Fibroblast of lung (primary cell): ENCODE data around the gene ARVCF. TPM values are rescaled to one million over a fixed set of nuclear protein-coding genes. Genes with fewer than 3 reads are reported as not detected.

Experiments
- DNase-seq, 2 donors: peaks; one replicate each; pipeline versions ENCODE4 v3.0.0 to v3.0.0-alpha.2; 2010; ENCODE audit warnings: low read depth in 2 of 2
- H2AFZ ChIP-seq: 2 replicates; pipeline ENCODE4 v1.5.1; 2012; ENCODE audit warnings: low read length, control low read depth, inconsistent platforms
- H3K27ac ChIP-seq: 2 replicates; pipeline ENCODE4 v1.5.1; 2011; ENCODE audit warnings: low read length, control low read depth; ENCODE audit not compliant: insufficient read depth
- H3K27me3 ChIP-seq: 2 replicates; pipeline ENCODE4 v1.5.1; 2011; ENCODE audit warnings: mild to moderate bottlenecking, low read length; ENCODE audit not compliant: control insufficient read depth, insufficient read depth
- H3K36me3 ChIP-seq: 2 replicates; pipeline ENCODE4 v1.5.1; 2011; ENCODE audit warnings: low read length; ENCODE audit not compliant: control insufficient read depth, insufficient read depth
- H3K4me1 ChIP-seq: 2 replicates; pipeline ENCODE4 v1.5.1; 2011; ENCODE audit warnings: low read length; ENCODE audit not compliant: control insufficient read depth, insufficient read depth; ENCODE audit errors: extremely low read depth
- H3K4me2 ChIP-seq: 2 replicates; pipeline ENCODE4 v1.5.1; 2011; ENCODE audit warnings: low read length, control low read depth; ENCODE audit not compliant: insufficient read depth; ENCODE audit errors: extremely low read depth
- H3K4me3 ChIP-seq, 4 experiments: fragments of 200-600 bp in 1 of 4; sonication (generic) in 1 of 4; replicated peaks in 1 of 4; 2 replicates each; pipeline ENCODE4 v1.5.1; 2011 to 2016; ENCODE audit warnings: low read length in 4 of 4, low read depth in 3 of 4, mild to moderate bottlenecking in 3 of 4, control low read depth in 2 of 4, inconsistent platforms in 1 of 4, mixed read lengths in 1 of 4; ENCODE audit not compliant: insufficient read depth in 1 of 4; ENCODE audit errors: control extremely low read depth in 1 of 4
- H3K79me2 ChIP-seq: 2 replicates; pipeline ENCODE4 v1.5.1; 2012; ENCODE audit warnings: mild to moderate bottlenecking, low read length, inconsistent platforms; ENCODE audit not compliant: control insufficient read depth, insufficient read depth
- H3K9ac ChIP-seq: 2 replicates; pipeline ENCODE4 v1.5.1; 2011; ENCODE audit warnings: mild to moderate bottlenecking, low read length, control low read depth; ENCODE audit not compliant: insufficient read depth
- H3K9me3 ChIP-seq: 2 replicates; pipeline ENCODE4 v1.5.1; 2012; ENCODE audit warnings: low read depth, low read length; ENCODE audit not compliant: control insufficient read depth, insufficient read depth
- H4K20me1 ChIP-seq: 2 replicates; pipeline ENCODE4 v1.5.1; 2011; ENCODE audit warnings: low read length; ENCODE audit not compliant: control insufficient read depth, insufficient read depth; ENCODE audit errors: extremely low read depth
- CTCF ChIP-seq, 2 donors: IDR thresholded peaks in 1 of 2; conservative IDR thresholded peaks in 1 of 2; 1 replicate in 1 of 2; 2 replicates in 1 of 2; pipeline ENCODE4 v1.5.1; 2011 to 2012; ENCODE audit warnings: low read length in 2 of 2, control low read depth in 1 of 2, inconsistent platforms in 1 of 2, low read depth in 1 of 2, mild to moderate bottlenecking in 1 of 2
- EZH2 ChIP-seq: IDR thresholded peaks from 2 replicates; pipeline ENCODE4 v1.5.1; 2012; ENCODE audit warnings: low read length, control low read depth, mild to moderate bottlenecking; ENCODE audit errors: missing control alignments
- polyA plus RNA-seq, 2 donors: library from polyadenylated mRNA; depleted of rRNA in 1 of 2; stranded (reverse) in 1 of 2; unstranded in 1 of 2; fragments of >200 nt; gene quantifications; 2 replicates each; pipeline ENCODE4 v1.2.1, GENCODE V29; 2011 to 2012; ENCODE audit warnings: missing spikeins in 1 of 2
- total RNA-seq: library from RNA; depleted of rRNA; stranded (reverse); fragments of >200 nt; gene quantifications from 2 replicates; pipeline ENCODE4 v1.2.1, GENCODE V29; 2014

The ARVCF gene
- total and polyA plus RNA-seq, 2 donors (not counting 1 experiment from before 2014, with no cell fraction given) = 2.0 to 15.7 TPM

DNA sequence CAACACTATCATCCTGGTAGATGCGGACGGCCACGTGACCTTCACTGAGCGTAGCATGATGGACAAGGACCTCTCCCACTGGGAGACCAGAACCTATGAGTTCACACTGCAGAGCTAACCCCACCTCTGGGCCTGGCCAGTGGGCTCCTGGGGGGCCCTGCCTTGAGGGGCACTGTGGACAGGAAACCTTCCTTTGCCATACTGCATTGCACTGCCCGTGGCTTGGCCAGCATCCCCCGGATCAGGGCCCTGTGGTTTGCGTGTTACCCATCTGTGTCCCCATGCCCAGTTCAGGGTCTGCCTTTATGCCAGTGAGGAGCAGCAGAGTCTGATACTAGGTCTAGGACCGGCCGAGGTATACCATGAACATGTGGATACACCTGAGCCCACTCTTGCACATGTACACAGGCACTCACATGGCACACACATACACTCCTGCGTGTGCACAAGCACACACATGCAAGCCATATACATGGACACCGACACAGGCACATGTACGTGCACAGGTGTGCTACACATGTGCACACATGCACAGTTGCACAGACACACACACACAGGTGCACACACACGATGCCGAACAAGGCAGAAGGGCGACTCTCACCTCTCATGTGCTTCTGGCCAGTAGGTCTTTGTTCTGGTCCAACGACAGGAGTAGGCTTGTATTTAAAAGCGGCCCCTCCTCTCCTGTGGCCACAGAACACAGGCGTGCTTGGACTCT is 48.1 kb upstream of the ARVCF start:
- Histone ChIP-seq H3K9ac (no peak overlapping the region), H3K9me3 (no peaks in the 10 kb centered on the region), H3K79me2 (no peaks in the 10 kb centered on the region), H3K4me2 (no peak overlapping the region), H3K27ac (no peak overlapping the region), H2AFZ (no peak overlapping the region), H4K20me1 (no peaks in the 10 kb centered on the region), H3K27me3 (no peaks in the 10 kb centered on the region), H3K4me1 (no peaks in the 10 kb centered on the region), H3K4me3 (no peak overlapping the region), H3K36me3 (peaks cover 5% of the 10 kb centered on the region)
- no peak for TF ChIP-seq EZH2
- TF ChIP-seq CTCF (conservative IDR thresholded peaks at IDR 0.05 in 1 of 2, IDR thresholded peaks at IDR 0.05 in 1 of 2; ENCODE audit: low read depth in 1 of 2, low read length in 2 of 2) = no peak
- no peak for DNase-seq

DNA sequence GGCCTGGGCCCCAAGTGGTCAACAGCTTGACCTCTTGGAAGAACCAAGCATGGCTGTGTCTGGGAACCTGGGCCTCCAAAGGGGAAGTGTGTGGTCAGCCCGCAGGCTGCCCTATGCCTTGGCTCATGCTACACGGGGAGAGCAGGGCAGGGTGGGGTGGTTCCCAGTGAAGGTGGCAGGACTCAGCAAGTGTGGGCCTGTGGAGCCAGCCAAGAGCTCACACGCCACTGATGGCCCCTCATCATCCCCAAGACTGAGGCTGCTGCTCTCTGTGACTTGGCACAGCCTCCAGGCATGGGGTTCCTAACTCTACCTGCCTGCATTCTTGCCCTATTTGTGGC is 47.5 kb upstream of the ARVCF start:
- Histone ChIP-seq H3K36me3 (peaks cover 5% of the 10 kb centered on the region), H3K4me2 (no peak overlapping the region), H3K27me3 (no peaks in the 10 kb centered on the region), H4K20me1 (no peaks in the 10 kb centered on the region), H3K9ac (no peak overlapping the region), H3K27ac (no peak overlapping the region), H3K4me3 (no peak overlapping the region), H3K4me1 (no peaks in the 10 kb centered on the region), H3K79me2 (no peaks in the 10 kb centered on the region), H2AFZ (no peak overlapping the region), H3K9me3 (no peaks in the 10 kb centered on the region)
- TF ChIP-seq CTCF (conservative IDR thresholded peaks at IDR 0.05 in 1 of 2, IDR thresholded peaks at IDR 0.05 in 1 of 2; ENCODE audit: low read depth in 1 of 2, low read length in 2 of 2) (no peak), EZH2 (no peak)
- no peak for DNase-seq

GRCh38 chr22:20063271-20064139 is 46.9 kb upstream of the ARVCF start:
- no peak for TF ChIP-seq EZH2
- TF ChIP-seq CTCF (conservative IDR thresholded peaks at IDR 0.05 in 1 of 2, IDR thresholded peaks at IDR 0.05 in 1 of 2; ENCODE audit: low read depth in 1 of 2, low read length in 2 of 2) = no peak
- DNase-seq = no peak
- H3K9ac ChIP-seq = no peak overlapping the region

More at GRCh38 chr22:20063271-20064139, 46.9 kb upstream of the ARVCF start:
- no peaks in the 10 kb centered on the region for H4K20me1 ChIP-seq
- no peaks in the 10 kb centered on the region for H3K27me3 ChIP-seq
- H3K4me3 ChIP-seq = no peak overlapping the region
- no peaks in the 10 kb centered on the region for H3K79me2 ChIP-seq
- H3K9me3 ChIP-seq = no peaks in the 10 kb centered on the region
- no peak overlapping the region for H3K4me2 ChIP-seq
- H3K27ac ChIP-seq = no peak overlapping the region
- no peak overlapping the region for H2AFZ ChIP-seq
- H3K4me1 ChIP-seq = no peaks in the 10 kb centered on the region
- peaks cover 5% of the 10 kb centered on the region for H3K36me3 ChIP-seq
